NK-92 treated with Interleukin-12 subunit alpha and Interleukin-12 subunit beta, amount 100 ng/mL, for 24 hours (cell line): ENCODE results near the gene NDUFS1.
"Not testable (repeated sequence)": the region's sequence is repeated elsewhere in the genome, so short reads cannot be mapped to it uniquely, and the experiment has no call there.

ENCODE experiments used
- DNase-seq: peaks from one replicate; lab custom pipeline; 2025; lab: John Stamatoyannopoulos, UW

NDUFS1 gene

DNA sequence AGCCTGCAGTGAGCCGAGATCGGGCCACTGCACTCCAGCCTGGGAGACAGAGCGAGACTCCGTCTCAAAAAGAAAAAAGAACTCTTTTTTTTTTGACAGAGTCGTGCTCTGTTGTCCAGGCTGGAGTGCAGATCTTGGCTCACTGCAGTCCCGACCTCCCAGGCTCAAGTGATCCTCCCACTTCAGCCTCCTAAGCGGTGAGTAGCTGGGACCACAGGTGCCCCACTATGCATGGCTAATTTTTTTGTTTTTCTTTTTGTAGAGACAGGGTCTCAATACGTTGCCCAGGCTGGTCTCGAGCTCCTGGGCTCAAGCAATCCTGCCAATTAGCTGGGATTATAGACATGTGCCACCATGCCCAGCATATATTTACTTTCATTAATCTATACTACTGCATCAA lies 60.8 kb downstream of the NDUFS1 start:
- DNase-seq, result no peak

DNA sequence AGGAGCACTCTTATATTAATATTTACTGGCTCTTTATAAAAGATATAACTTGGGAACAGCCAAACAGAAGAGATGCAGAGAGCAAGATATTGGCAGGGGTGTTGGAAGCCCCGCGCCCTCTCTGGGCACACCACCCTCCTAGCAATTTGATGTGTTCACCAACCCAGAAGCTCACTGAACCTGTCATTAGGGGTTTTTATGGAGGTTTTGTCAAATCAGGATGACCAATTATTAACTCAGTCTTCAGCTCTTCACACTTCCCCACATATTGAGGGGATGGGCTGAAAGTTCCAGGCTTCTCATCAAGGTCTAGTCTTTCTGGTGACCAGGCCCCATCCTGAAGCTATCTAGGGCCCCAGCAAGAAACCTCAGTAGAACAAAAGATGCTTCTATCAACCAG lies 62.4 kb downstream of the NDUFS1 start:
- no peak for DNase-seq

DNA sequence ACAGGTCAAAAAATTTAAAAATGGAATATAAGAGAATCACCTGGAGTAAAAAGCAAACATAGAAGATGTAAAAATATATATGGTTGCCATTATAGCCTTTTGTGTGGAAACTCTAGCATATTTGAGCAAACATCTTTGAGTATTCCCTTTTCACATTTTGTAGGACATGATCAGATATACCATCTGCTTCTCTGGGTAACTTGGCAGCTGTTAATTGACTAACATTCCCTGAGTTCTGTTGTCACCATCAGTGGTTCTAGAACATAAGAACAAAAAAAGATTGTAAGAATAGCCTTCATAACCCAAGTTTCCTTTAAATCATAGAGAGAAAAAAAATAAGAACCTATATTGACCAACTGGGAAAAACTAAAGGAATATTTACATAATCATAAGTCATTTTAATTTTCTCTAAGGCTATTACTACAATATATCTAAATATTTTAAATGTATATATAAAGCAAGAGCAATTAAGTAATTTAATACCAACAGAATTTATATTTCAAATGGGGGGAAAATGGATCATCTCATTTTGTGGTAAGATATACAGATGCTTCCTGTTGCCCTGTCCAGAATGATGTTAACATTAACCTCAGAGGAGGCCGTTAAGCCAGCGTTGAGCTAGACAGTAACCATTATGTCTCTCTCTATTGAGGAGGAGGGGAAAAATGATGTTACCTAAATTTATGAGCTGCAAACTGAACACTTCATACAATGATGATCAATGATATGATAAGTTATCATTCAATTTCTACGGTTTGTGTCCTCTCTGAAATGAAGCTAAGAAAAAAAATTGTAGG lies 63.5 kb downstream of the NDUFS1 start:
- no peak for DNase-seq

DNA sequence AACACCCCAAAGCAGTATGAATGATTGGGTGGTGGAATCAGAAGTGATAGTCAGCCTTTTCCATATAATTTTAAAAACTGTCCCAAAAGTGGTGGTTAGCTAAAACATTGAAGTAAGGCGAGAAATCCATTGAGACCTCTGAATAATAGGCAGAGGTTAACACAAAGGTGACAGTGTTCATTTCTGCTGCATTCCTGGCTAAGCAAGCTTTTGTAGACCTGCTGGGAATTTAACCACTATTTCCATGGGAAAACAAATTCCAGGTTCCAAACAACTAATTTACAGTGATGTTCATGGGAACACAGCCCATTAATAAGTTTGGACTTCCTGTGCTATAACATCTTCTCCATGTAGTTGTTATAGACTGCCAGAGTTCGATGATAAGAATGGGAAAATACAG lies 66.9 kb downstream of the NDUFS1 start:
- DNase-seq, result no peak

DNA sequence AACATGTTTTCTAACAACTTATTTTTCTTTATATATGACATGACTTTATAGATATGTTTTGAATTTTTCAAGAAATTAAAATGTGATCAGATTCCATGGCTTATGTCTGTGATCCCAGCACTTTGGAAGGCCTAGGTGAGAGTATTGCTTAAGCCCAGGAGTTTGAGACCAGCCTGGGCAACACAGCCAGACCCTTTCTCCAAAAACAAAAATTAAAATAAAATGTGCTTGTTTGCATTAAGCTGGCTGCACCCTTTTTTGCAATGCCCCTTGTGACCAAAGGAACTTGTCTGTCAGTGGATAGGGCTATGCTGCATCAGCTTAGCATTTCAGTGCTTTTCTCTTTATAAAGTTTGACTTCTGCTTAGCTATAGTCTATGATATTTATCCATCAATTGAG lies 71.0 kb downstream of the NDUFS1 start:
- DNase-seq, result no peak

DNA sequence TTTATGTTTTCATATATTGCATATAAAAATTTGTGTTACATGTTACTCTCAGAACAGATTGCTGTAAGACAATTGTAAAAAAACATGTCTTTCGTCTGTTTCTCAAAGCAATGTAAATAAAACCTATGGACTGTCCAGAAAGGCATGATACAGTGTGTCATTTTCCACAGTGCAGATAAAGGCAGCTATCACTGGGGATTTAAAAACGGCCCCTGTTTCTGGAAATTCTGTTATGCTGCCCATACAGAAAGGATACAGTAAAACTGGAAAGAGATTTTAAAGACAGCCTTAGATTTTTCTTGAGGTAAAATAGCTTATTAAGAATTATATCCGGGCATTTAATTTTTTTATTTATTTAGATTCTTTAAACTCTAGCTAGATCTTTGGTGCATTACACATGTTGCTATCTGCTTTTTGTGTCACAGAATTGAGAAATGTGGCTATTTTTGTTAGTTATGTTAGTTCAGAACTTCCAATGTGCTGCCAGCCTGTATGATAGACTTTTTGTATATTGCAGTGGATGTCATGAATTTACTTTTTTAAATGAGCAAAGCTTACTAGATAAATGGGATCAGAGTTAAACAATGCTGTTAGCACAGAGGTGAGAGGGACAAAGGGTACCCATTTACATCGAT lies 72.4 kb downstream of the NDUFS1 start:
- DNase-seq, result no peak

DNA sequence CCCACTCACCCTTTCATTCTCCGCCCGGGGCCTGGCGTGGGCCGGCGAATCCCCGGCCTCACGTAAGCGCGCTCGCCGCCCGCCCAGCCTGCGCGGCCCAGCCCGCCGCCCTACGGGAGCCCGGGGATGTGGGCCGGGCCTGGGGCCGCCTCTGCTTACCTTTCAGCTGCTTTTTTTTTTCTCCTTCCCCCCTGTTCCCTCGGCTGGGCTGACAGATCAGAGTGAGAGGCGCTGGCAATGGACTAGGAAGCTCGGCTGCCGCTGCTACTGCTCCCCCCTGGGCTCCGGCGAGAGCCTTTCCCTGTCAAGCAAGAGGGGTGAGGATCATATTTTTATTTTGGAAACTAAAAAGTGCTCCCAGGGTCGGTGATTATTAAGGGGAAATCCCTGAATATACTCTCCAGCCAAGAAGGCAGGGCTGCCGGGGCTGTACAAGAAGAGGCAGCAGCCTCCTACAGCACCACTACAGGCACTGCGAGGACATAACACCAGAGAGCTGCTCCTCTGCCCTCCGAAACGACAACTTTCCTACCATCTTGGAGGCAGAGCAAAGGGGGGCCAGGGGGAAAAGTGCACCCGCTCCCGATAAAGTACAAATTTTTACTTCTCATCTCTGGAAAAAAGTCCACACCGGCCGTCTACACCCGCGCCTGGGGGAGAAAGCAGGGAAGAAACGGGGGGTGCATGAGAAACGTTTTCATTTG lies 73.3 kb downstream of the NDUFS1 start, which contains the start of gene INO80D:
TSS of gene INO80D (minus strand) at position 433 of the 704 bp plus-strand sequence. CDS start 23,158 bp downstream, outside the sequence.
- DNase-seq, result peak; percentile 76

DNA sequence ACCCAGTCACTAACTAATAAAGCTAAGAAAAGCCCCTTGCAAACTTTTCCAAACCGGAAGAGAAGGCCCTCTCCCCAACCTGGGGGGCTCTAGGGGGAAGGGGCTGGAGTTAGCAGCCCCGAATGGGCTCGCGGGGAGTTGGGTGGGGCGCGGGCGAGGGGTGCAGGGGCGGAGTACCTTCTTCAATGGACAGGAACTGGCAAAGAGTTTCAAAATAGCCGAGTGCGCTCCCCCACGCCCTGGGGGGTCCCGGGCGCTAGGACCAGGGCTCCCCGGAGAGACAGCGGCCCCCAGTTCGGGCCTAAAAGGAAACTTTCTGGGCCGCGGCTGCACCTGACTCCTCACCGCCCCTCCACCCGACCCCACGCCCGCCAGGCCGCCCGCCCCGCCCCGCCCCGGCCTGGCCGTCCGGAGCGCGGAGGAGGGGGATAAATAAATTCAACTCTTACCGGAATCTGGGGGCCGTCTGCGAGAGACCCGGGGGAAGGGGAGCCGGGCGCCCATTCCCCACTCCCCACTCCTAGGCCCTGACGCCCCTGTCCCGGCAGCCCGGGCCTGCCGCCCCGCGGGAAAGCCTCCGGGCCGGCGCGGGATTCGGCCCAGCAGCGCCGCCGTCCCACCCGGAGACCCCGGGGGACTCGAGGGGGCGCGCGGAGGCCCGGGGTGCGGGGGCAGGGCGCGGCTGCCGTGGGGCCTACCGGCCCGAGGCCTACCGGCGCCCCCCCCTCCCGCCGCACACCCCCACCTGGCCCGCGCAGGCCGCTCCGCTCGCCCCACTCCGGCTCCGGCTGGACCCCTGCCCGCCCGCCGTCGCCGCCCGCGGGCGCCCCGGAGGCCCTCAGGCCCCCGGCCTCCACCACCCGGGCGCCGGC lies 74.1 kb downstream of the NDUFS1 start:
- DNase-seq, result peak; percentile 59

DNA sequence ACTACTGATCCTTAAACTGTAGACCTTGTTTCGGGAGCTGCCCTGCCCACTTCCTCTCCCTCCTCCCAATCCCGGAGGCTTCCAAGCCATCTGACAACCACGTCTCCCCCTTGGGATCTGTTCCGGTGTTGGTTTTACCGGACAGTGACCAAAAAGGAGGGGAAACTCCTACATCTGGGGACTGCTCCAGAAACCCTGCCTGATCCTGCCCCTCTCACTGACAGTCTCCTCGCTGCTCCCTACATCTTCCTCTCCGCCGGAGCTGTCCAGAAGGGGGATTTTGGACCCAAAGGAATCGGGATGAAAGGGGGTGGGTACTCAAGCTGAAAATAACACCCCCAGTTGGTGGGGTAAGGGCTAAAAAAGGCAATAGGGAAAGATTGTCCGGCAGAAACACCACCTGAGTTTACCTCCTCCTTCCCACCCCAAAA lies 74.8 kb downstream of the NDUFS1 start:
- DNase-seq, result peak; percentile 11

DNA sequence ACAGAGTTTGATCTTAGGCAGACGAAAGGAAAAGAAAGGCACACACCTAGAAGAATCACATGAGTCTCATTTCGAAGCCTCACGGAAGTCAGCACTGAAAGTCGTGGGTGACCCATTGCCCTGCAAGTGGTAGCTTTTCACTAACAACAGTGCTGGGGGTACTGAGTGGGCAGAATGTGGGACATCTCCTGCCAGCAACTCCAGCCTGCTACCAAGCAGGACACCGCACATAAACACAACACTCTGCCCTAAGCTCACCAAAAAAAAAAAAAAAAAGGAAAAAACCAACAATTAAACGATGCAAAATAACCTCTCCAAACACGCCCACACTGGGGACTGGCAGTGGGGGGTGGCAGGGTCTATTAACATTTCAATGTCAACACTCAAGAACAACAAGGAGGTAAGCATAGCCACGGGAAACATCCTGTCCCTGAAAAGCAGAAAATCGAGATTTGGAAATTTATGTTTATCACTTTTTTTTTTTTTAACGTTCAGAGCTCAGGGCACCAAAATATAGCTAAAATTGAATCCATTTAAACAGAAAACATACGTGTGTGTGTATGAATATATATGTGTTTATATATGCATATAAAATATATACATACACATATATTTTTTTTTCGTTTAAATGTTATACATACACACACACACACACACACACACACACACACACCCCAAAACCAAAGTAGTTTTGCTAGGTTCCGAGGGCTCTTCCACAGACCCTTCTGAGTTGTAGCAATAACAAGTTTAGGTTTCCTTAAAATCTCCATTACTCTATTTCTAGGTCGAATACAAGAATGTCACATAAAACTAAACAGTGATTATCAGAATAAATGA lies 75.4 kb downstream of the NDUFS1 start:
- no peak for DNase-seq

DNA sequence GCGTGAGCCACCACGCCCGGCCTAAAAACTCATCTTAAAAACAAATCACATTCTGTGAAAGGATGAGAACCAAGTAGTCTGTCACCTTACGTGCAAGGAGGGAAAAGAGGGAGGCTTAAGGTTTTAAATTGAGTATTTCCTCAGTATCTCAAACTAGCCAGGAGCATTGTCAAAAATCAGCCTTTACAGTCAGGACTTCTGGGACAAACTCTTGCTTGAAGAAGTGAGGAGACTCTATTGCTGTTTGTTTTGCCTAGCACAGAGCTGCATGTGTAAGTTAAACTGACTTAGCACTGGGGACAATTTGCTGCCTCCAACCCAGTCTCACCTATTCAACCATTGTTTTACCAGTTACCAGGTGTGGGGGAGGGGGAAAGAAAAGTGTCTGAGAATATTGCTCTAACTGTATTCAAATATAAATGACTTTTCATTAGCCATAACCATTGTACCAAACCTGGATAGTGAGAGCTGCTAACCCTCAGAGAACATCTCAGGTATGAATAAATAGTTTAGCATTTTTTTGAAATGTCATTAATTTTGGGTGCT lies 76.9 kb downstream of the NDUFS1 start:
- DNase-seq, result no peak

DNA sequence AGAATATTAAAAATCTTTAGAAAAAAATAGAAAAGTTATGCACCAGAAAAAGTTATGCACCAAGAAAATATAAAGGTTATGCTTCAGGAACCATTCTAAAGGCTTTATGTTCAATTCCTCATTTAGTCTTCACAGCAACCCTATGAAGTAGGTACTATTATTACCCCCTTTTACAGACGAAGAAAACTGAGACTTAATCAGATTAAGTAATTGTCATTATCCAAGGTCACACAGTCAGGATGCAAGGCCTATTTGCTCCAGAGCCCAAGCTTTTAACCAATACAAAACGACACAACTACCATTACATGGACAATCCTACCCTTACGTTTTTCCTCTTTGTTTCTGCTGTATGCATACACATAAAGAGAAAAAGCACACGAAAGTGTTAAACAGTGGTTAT lies 78.3 kb downstream of the NDUFS1 start:
- no peak for DNase-seq

DNA sequence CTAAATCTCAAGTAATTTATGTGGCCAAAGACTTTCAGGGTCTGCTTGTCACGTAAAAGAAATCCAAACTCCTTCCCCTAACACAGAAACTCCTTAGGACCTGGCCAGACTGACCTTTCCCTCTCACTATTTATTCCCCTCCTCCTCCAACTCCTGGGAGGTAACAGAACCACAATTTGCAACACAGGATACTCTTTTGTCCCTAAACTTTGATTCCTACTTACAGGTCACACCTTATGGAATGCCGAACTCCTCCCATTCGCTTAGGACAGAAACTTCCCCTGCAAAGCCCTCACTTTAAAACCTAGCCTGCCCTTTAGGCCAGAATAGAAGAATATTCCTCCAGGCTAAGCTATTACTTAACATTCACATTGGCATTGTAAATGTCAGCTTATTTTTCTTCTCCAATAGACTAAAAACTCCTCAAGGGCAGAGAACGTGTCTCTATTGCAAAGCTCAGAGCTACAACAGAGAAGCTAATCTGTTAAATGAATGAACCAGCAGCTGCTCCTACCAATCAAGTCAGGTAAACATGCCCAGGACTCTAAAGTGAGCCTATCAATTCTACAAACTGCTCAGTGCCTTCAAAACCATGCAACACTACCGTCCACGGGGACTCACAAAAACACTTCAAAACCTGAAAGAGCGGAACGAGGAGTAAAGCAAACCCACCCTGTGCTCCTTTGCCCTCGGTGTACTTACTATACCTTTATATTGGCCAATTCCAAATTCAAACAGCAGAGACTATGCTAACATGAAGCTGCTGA lies 79.4 kb downstream of the NDUFS1 start:
- DNase-seq, result no peak

DNA sequence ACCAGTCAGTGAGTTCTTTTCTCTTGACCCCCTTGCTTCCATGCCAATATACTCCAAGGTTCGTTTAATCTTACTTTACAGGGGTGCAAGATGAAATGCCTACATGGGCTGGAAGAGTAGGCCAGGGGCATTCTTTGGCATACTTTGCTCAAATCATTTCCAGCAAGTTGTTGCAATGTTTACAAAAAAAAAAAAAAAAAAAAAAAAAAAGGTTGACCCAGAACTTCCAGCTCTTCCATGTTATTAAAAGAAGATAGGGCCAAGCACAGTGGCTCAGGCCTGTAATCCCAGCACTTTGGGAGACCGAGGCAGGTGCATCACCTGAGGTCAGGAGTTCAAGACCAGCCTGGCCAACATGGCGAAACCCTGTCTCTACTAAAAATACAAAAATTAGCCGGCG lies 81.4 kb downstream of the NDUFS1 start:
- not testable (repeated sequence) for DNase-seq

DNA sequence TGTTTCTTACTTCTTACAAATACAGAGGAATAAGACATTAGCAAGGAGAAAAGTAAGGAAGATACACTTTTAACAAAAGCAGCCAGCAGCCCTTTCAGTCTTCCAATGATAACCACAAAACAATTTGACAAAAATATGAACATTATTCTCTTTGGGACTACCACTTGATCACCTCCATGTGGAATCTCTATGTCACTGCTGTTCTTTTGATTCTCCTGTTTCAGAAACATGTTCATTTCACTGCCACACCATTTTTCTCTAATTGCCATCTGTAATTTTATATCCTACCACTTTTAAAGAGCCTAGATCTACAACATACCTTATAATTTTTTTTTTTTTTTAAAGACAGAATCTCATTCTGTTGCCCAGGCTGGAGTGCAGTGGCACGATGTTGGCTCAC lies 84.1 kb downstream of the NDUFS1 start:
- DNase-seq, result no peak

DNA sequence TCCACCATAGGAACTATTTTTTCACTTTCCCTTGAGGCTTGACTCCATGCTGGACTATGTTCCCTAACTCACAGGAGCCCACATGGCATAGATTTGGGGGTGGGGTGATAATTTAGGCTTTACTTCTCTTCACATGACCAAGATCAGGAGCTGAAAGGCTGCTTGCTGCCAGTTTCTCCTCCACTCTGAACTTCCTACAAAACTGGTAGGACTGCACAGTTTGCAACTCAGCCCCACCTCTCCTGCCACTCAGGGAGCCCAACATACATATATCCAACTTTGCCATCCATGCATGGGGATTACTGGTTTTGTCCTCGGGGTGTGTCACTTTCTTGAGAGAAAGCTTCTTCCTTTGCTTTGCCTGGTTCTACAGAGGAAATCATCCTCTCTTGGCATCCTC lies 87.4 kb downstream of the NDUFS1 start:
- DNase-seq, result no peak

DNA sequence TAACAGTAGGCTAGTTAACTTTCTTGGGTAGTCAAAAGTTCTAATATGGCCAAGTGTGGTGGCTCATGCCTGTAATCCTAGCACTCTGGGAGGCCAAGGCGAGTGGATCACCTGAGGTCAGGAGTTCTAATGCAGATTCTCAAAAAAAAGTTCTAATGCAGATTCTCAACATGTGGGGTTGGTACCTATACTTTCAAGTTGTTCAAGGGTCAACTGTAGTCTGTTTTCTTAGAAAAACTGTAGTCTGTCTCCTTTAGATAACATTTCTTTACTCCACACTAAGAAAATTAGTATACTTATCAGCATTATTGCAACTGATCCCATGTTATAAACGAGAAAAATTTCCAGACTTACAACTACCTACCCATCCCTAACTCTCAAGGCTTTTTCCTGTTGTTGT lies 89.8 kb downstream of the NDUFS1 start:
- no peak for DNase-seq

DNA sequence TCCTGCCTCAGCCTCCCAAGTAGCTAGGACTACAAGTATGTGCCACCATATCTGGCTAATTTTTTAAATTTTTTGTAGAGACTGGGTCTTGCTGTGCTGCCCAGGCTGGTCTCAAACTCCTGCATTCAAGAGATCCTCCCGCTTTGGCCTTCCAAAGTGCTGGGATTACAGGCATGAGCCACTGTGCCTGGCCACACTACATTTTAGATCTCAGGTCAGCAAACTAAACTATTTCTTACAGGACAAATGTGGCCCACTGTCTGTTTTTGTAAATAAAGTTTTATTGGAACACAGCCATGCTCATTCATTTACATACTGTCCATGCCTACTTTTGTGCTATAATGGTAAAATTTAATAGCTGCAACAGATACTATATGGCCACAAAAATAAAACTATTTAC lies 91.0 kb downstream of the NDUFS1 start:
- no peak for DNase-seq
